Measurements from ENCODE around the gene JAML. TPM values are rescaled to one million over a fixed set of nuclear protein-coding genes. Genes with fewer than 3 reads are reported as not detected.

Gene JAML
- total and polyA plus RNA-seq, 7 donors, result 3.3 to 35.1 (median 6.1) TPM

DNA sequence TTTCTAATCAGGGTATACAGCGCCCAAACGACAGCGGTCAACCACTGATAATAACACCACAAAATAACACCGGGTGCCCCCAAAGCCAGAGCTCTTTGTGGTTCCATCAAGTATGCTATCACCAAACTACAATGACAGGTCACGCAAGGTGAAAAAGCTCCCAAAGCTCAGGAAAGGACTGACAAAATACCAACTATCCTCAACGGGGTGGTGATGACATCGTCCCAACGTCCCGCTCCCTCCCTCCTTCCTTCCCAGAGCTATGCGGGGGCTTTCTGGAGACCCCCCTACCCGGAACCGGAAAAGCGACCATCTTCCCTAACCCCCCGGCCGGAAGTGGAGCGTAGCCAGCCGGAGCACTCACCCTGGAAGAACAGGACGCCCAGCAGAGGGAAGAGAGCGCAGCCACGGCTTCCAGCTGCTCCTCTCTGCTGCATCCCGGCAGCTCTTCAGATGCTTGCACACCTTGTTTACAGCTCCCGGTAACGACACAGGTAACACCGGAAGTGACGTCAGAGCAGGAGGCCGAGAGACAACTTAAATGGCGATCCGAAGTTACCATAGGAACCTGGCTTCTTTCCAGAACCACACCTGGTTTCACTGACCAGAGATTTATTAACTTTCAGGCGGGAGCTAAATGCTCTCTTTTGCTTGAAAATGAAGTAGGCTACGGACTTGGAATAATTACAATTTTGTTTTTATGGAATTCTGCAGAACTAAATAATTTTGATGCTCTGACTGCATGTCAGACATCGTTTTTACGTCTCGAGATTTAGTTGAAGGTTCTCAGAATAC is 27.2 kb upstream of the JAML start, which contains the start of gene MPZL3:
MPZL3 (minus strand) TSS at position 508 of the 795 bp plus-strand sequence; CDS start at position 437, 71 bp downstream.
- TF ChIP-seq CTCF (IDR thresholded peaks at IDR 0.05), result no peak
- peak in 2 of 4 donors; percentile 43 to 46 for TF ChIP-seq POLR2AphosphoS5 (IDR thresholded peaks at IDR 0.05)
- peak in 1 of 2 donors; percentile 47 for TF ChIP-seq POLR2A (IDR thresholded peaks at IDR 0.05)
- TF ChIP-seq EP300 (IDR thresholded peaks at IDR 0.05), result peak in 1 of 4 donors; percentile 27
- intact Hi-C loops (cut with DNase I), result no loop called here
- H3K27me3 ChIP-seq, result peaks cover 0 to 20% (median 0%) of the 10 kb centered on the region in 3 donors
- peaks cover 0 to 11% (median 5%) of the 10 kb centered on the region in 4 donors for H3K4me1 ChIP-seq
- peaks cover 0 to 2% (median 0%) of the 10 kb centered on the region in 4 donors for H3K9me3 ChIP-seq
- WGBS, 2 donors, result 1 to 2% methylated on average over 33 of the region's 33 CpGs
- no peaks in the 10 kb centered on the region for H3K36me3 ChIP-seq
- DNase-seq, result peak; percentile 82
- peak within 1 kb of the TSS; percentile 37 to 63 (median 59) for H3K27ac ChIP-seq
- peak within 1 kb of the TSS; percentile 43 to 67 (median 60) for H3K4me3 ChIP-seq

DNA sequence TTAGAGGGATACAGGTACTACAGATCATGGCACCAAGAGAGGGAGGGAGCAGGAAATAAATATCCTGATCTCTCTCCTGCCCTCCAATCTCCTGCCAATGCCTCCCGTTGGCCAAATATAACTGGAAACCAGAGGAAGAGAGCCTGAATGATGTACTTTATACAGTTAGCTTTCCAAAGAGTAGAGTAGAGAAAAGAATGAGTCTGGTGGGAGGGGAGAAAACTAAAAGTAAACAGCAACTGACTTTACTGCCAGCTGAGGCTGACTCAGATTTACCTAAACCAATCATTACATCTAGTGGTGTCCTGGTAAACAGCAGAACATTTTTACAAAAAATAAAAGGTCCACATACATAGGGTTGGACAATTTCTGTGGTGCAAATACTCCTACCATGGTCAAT is 22.2 kb upstream of the JAML start:
- no peak for DNase-seq
- Histone ChIP-seq H3K9me3 (peaks cover 0 to under 1% (median 0%) of the 10 kb centered on the region in 4 donors), H3K4me1 (peaks cover 0 to 6% (median 2%) of the 10 kb centered on the region in 4 donors), H3K27ac (no peak overlapping the region), H3K36me3 (no peaks in the 10 kb centered on the region), H3K4me3 (no peak overlapping the region), H3K27me3 (peaks cover 0 to 25% (median 0%) of the 10 kb centered on the region in 3 donors)
- intact Hi-C loops (cut with DNase I), result no loop called here
- WGBS, 2 donors, result 54 to 69% methylated on average over 1 of the region's 1 CpG
- TF ChIP-seq CTCF (IDR thresholded peaks at IDR 0.05), result no peak
- TF ChIP-seq POLR2AphosphoS5 (IDR thresholded peaks at IDR 0.05), result no peak
- TF ChIP-seq POLR2A (IDR thresholded peaks at IDR 0.05), result no peak
- TF ChIP-seq EP300 (IDR thresholded peaks at IDR 0.05), result no peak

DNA sequence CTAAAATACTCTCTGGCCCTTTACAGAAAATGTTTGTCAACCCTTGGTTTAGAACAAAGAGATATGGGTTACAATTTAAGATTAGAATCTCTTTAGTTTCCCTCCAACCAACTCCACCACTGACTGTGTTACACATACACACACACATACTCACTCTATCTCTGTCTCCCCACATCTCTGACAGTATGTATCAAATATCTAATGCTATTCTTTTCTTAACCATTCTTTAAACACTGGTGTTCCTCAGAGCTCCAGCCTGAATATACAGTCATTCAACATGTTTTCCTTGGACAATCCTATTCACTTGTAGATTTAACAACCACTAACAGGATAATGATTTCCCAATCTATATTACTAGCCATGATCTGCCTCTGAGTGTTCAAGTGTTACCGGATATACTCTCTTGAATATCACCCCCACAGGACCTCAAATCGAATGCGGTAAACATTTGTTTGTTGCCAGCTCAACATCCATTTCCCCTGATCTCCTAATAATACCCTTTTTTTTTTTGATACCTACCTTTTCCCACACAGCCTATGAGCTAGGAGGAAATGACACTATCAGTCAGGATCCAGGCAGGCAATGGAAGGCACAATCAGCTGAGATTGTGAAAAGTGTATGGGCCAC is 21.2 kb upstream of the JAML start:
- no peaks in the 10 kb centered on the region for H3K9me3 ChIP-seq
- no peak for TF ChIP-seq POLR2AphosphoS5 (IDR thresholded peaks at IDR 0.05)
- no peak for TF ChIP-seq CTCF (IDR thresholded peaks at IDR 0.05)
- no peak for TF ChIP-seq EP300 (IDR thresholded peaks at IDR 0.05)
- TF ChIP-seq POLR2A (IDR thresholded peaks at IDR 0.05), result no peak
- DNase-seq, result no peak
- peaks cover 0 to 25% (median 0%) of the 10 kb centered on the region in 3 donors for H3K27me3 ChIP-seq
- H3K4me3 ChIP-seq, result no peak overlapping the region
- H3K36me3 ChIP-seq, result no peaks in the 10 kb centered on the region
- no peaks in the 10 kb centered on the region for H3K4me1 ChIP-seq
- H3K27ac ChIP-seq, result no peak overlapping the region
- intact Hi-C loops (cut with DNase I), result no loop called here
- WGBS, 2 donors, result 88% methylated on average over 3 of the region's 3 CpGs

GRCh38 chr11:118243993-118244762 is 19.4 kb upstream of the JAML start:
- 73 to 90% methylated on average over 3 of the region's 3 CpGs for WGBS, 2 donors
- Histone ChIP-seq H3K4me1 (no peaks in the 10 kb centered on the region), H3K27me3 (peaks cover 0 to 24% (median 0%) of the 10 kb centered on the region in 3 donors), H3K4me3 (no peak overlapping the region), H3K27ac (no peak overlapping the region), H3K36me3 (no peaks in the 10 kb centered on the region), H3K9me3 (no peaks in the 10 kb centered on the region)
- no peak for TF ChIP-seq EP300 (IDR thresholded peaks at IDR 0.05)
- no peak for TF ChIP-seq POLR2AphosphoS5 (IDR thresholded peaks at IDR 0.05)
- TF ChIP-seq POLR2A (IDR thresholded peaks at IDR 0.05), result no peak
- no peak for TF ChIP-seq CTCF (IDR thresholded peaks at IDR 0.05)
- intact Hi-C loops (cut with DNase I), result no loop called here
- DNase-seq, result no peak

Data from sigmoid colon (tissue), 7 donors.